Nephron (organoid): ENCODE data around the gene EEF1AKMT2.

Experiments
- H3K27ac Mint-ChIP-seq, 3 experiments: 2 replicates each; pipeline ENCODE4 v1.8.0; 2020; ENCODE audit warnings: mixed read lengths in 3 of 3, mild to moderate bottlenecking in 2 of 3, moderate library complexity in 1 of 3
- H3K27me3 Mint-ChIP-seq: 2 replicates; pipeline ENCODE4 v1.8.0; 2021; ENCODE audit warnings: low read depth, mild to moderate bottlenecking, moderate library complexity, mixed read lengths
- H3K36me3 Mint-ChIP-seq: 2 replicates; pipeline ENCODE4 v1.8.0; 2020; ENCODE audit warnings: low read depth, mixed read lengths
- H3K4me1 Mint-ChIP-seq: 2 replicates; pipeline ENCODE4 v1.8.0; 2020; ENCODE audit warnings: mixed read lengths
- H3K4me3 Mint-ChIP-seq, 3 experiments: 2 replicates each; pipeline ENCODE4 v1.8.0; 2020; ENCODE audit warnings: mild to moderate bottlenecking in 3 of 3, mixed read lengths in 3 of 3, moderate library complexity in 2 of 3
- H3K9me3 Mint-ChIP-seq: 2 replicates; pipeline ENCODE4 v1.8.0; 2020; ENCODE audit warnings: mixed read lengths
- TF ChIP-seq, protein P1 (sequence below), 3 experiments: fragments of 200-600 bp; sonication (generic); IDR thresholded peaks; one replicate each; pipeline ENCODE4 v1.5.0; 2021; ENCODE audit warnings: antibody characterized with exemption in 3 of 3; ENCODE audit not compliant: unreplicated experiment in 3 of 3

EEF1AKMT2 gene

DNA sequence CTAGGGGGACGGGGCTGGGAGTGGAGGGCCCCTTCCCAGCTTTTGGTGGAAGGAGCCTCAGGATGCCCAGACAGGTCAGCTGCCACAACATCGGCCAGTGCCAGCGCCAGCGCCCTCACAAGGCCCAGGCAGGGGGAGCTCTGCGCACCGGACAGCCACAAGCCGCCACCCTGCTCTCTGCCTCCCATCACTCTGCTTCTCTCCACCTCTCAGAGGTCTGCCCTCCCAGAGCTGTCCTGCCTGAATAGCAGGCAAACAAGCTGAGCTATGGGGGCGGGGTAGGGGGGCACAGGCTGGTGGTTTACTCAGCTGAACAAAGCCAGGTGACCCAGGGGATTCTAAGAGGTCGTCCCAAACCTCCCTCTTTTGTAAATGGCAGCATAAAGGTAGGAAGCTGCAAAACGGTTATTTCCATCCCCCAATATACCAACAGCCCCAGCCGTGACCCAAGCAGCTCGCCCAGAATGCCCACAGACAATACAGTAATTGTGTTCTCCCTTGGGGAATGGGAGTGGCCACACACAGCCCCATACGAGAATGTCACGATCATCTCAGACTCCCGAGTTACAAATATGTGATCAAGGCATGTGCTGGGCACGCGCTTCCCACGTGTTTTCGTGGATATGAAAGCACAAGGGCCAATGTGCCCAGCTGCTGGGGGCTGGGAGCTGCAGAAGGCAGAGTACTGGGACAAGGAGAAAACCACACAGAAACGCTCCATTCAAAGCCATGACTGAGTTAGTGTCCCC is 67.2 kb downstream of the EEF1AKMT2 start:
- no peaks in the 10 kb centered on the region for H3K36me3 Mint-ChIP-seq
- peak overlapping the region in 1 of 3 experiments; percentile 44 for H3K4me3 Mint-ChIP-seq

DNA sequence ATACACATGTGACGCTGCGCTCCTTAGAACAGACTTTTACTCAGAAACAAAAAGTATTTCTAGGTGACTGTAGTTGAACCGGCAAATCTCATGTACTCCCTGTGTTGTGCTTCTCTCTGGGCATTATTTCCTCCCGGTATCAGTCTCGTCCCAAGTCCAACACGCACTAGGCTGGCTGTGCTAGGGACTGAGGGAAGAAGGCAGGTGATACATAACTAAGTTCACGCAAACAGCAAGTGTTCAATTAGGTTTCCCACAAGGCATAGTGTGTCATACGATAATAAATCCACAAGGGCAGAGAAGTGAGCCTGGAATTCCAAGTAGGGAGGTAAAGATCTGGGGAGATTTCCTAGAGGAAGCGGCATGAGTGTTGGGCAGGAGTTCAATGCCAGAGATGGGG is 67.9 kb downstream of the EEF1AKMT2 start:
- H3K9me3 Mint-ChIP-seq, result no peaks in the 10 kb centered on the region
- H3K36me3 Mint-ChIP-seq, result no peaks in the 10 kb centered on the region
- H3K4me3 Mint-ChIP-seq, result peak overlapping the region in 1 of 3 experiments; percentile 44
- H3K27me3 Mint-ChIP-seq, result no peaks in the 10 kb centered on the region
- H3K27ac Mint-ChIP-seq, result peak overlapping the region; percentile 42 to 60 (median 55)
- TF ChIP-seq, protein P1, sequence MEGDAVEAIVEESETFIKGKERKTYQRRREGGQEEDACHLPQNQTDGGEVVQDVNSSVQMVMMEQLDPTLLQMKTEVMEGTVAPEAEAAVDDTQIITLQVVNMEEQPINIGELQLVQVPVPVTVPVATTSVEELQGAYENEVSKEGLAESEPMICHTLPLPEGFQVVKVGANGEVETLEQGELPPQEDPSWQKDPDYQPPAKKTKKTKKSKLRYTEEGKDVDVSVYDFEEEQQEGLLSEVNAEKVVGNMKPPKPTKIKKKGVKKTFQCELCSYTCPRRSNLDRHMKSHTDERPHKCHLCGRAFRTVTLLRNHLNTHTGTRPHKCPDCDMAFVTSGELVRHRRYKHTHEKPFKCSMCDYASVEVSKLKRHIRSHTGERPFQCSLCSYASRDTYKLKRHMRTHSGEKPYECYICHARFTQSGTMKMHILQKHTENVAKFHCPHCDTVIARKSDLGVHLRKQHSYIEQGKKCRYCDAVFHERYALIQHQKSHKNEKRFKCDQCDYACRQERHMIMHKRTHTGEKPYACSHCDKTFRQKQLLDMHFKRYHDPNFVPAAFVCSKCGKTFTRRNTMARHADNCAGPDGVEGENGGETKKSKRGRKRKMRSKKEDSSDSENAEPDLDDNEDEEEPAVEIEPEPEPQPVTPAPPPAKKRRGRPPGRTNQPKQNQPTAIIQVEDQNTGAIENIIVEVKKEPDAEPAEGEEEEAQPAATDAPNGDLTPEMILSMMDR (IDR thresholded peaks at IDR 0.05; ENCODE audit: unreplicated experiment in 3 of 3), result no peak
- H3K4me1 Mint-ChIP-seq, result peaks cover 81% of the 10 kb centered on the region

More for the DNA sequence above, 67.2 kb downstream of the EEF1AKMT2 start:
- H3K27ac Mint-ChIP-seq, result peak overlapping the region; percentile 49 to 60 (median 55)
- H3K9me3 Mint-ChIP-seq, result no peaks in the 10 kb centered on the region
- H3K4me1 Mint-ChIP-seq, result peaks cover 81% of the 10 kb centered on the region
- TF ChIP-seq, protein P1 (IDR thresholded peaks at IDR 0.05; ENCODE audit: unreplicated experiment in 3 of 3), result no peak
- H3K27me3 Mint-ChIP-seq, result no peaks in the 10 kb centered on the region

DNA sequence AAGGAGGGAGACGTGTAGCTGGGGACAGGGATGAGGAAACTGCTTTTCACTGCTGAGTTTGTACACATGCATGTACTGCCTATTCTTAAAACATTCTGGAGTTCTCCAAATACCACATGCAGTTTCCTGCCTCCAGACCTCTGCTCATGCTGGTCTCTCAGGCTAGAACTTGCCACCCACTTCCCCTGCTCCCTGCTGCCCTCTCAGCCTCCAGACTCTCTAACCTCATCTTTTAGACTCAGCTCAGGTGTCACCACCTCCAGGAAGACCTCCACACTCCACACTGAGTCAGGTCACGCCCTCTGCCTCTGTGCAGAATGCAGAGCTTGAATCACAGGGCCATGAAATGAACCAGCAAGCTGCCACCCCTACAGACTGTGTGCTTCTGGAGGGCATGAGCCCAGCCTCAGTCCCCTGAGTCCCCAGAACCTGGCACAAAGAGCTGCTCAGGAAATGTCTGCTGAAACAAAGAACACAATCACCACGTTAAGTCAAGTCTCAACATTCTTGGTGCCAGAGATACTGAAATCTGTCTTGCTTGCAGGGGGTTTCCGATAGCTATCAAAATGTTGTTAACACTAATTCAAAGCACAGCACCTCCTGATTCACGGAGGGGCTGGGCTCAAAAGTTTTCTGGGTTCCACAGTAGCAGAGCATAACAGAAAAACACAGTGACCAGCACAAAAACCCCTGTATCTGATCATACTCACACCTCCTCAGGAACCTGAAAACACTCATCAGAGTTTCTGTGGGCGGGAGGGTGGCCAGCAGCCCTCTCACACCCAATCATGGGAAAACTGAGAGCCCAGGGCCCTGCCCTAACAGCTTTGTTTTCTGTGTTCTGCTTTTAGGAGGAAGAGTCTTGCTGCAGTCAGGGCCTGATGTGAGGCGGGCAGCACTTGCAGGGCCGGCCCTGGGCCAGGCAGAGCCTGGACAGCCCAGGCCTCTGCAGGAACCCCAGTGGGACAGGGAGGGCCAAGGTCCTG is 68.6 kb downstream of the EEF1AKMT2 start:
- H3K27ac Mint-ChIP-seq, result peak overlapping the region; percentile 24 to 55 (median 31)
- TF ChIP-seq, protein P1 (IDR thresholded peaks at IDR 0.05; ENCODE audit: unreplicated experiment in 3 of 3), result no peak
- H3K9me3 Mint-ChIP-seq, result no peaks in the 10 kb centered on the region
- no peaks in the 10 kb centered on the region for H3K36me3 Mint-ChIP-seq
- H3K4me3 Mint-ChIP-seq, result no peak overlapping the region
- peaks cover 81% of the 10 kb centered on the region for H3K4me1 Mint-ChIP-seq
- no peaks in the 10 kb centered on the region for H3K27me3 Mint-ChIP-seq

DNA sequence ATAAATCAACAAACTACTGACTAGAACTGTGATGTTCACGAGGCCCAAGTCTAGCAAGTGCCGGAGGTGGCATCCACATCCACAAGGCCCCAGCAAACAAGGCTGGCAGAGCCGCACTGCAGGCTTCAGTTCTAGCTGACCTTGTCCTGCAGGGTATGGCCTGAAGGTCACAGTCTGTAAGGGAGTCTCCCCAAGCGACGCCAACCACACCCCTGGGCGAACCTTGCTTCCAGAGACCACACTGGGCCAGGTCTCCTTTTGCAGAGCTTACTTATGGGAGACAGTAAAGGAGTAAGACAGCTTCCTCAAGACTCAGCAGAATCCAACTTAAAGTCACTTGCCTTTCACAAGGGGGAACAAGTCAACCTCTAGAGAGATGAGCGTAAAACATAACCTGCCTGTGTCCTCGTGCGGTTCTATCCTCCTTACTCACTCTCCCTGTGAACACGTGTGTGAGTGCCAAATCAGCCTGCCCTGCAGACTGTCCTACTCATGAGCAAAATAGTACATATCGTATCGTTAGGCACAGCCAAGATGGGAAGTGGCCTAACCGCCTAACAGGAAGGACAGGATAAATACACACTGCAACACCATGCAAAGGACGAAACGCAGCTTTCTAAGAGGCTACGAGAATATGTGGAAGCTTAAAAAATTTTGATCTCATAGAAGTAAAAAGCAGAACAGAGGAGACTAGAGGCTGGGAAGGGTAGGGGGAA is 70.2 kb downstream of the EEF1AKMT2 start:
- Mint-ChIP-seq H3K36me3 (no peaks in the 10 kb centered on the region), H3K9me3 (no peaks in the 10 kb centered on the region), H3K4me3 (no peak overlapping the region), H3K4me1 (peaks cover 84% of the 10 kb centered on the region), H3K27ac (peak overlapping the region; percentile 21 to 49 (median 44)), H3K27me3 (no peaks in the 10 kb centered on the region)
- TF ChIP-seq, protein P1 (IDR thresholded peaks at IDR 0.05; ENCODE audit: unreplicated experiment in 3 of 3), result no peak

DNA sequence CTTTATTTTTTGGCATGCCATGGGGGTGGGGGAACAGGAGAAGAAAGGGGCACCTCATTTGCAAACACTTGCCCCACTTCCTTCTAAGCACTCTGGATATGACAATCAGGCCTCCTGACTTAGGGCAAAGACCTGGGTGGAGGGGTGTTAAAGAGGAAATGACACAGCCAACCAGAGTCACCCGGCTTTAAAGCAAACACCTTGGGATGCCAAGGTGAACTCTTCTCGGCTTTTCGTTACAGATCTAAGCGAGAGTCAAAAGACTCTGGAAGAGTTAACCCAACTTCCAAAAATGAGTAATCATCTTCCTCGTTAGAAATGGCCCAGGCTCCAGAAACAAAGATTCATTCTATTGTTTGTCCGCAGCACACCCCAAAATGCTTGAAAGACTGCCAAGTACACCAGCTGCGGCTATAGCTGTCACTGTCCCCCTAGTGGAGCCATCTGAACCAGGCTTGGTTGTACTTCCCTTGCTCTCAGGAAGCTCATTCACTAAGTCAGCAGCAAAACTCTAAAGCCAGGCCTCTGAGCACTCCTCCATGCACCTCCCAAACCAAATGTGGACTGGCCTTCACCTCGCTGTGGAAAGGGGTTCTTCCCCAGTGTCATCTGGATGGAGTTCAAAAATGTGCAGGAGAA is 72.4 kb downstream of the EEF1AKMT2 start:
- TF ChIP-seq, protein P1 (IDR thresholded peaks at IDR 0.05; ENCODE audit: unreplicated experiment in 3 of 3), result peak in 1 of 3 experiments; percentile 12
- H3K4me1 Mint-ChIP-seq, result peaks cover 84% of the 10 kb centered on the region
- peak overlapping the region; percentile 52 to 88 (median 84) for H3K27ac Mint-ChIP-seq
- no peaks in the 10 kb centered on the region for H3K27me3 Mint-ChIP-seq
- H3K36me3 Mint-ChIP-seq, result no peaks in the 10 kb centered on the region
- H3K9me3 Mint-ChIP-seq, result no peaks in the 10 kb centered on the region
- peak overlapping the region in 2 of 3 experiments; percentile 33 to 43 for H3K4me3 Mint-ChIP-seq
